Activated CD8-positive, alpha-beta T cell treated with anti-CD3 and anti-CD28 coated beads for 36 hours (primary cell): ENCODE data around the gene AUTS2. TPM values are rescaled to one million over a fixed set of nuclear protein-coding genes. Genes with fewer than 3 reads are reported as not detected.

Experiments
- ATAC-seq: fragments of 200-7000 bp; cut with Tn5 transposase; one replicate; pipeline ENCODE4 v1.10.0; 2021; ENCODE audit warnings: mild to moderate bottlenecking, moderate library complexity
- CTCF ChIA-PET: fragments of 350-600 bp; sonication (Branson Sonifier 250); formaldehyde crosslinking; loops from one replicate; lab custom pipeline; 2021; ENCODE audit warnings: antibody characterized with exemption; lab: Charles Lee
- POLR2A ChIA-PET: fragments of 350-600 bp; sonication (Branson Sonifier 250); formaldehyde crosslinking; loops from one replicate; lab custom pipeline; 2021; ENCODE audit warnings: antibody characterized with exemption; lab: Charles Lee
- DNase-seq: peaks from one replicate; pipeline ENCODE4 v3.0.0-alpha.2; 2020
- H3K27ac Mint-ChIP-seq: one replicate; pipeline ENCODE4 v1.8.0; 2021; ENCODE audit warnings: mild to moderate bottlenecking, mixed read lengths
- H3K27me3 Mint-ChIP-seq: one replicate; pipeline ENCODE4 v1.8.0; 2021; ENCODE audit warnings: mixed read lengths
- H3K36me3 Mint-ChIP-seq: one replicate; pipeline ENCODE4 v1.8.0; 2021; ENCODE audit warnings: low read depth, mixed read lengths
- H3K4me1 Mint-ChIP-seq: one replicate; pipeline ENCODE4 v1.8.0; 2021; ENCODE audit warnings: low read depth, mixed read lengths
- H3K4me3 Mint-ChIP-seq: one replicate; pipeline ENCODE4 v1.8.0; 2021; ENCODE audit warnings: mild to moderate bottlenecking, moderate library complexity, mixed read lengths
- H3K9me3 Mint-ChIP-seq: one replicate; pipeline ENCODE4 v1.8.0; 2021; ENCODE audit warnings: mixed read lengths
- intact Hi-C: fragments of 100-400 bp; cut with micrococcal nuclease; formaldehyde crosslinking; loops from one replicate; pipeline ENCODE4 v1.10.0; 2022
- total RNA-seq, 2 experiments: library from RNA; stranded (reverse); gene quantifications; one replicate each; pipeline ENCODE4 v1.2.3, GENCODE V29; 2021
- TF ChIP-seq, protein P1 (sequence below): fragments of 200-600 bp; IDR thresholded peaks from one replicate; pipeline ENCODE4 v1.8.0; 2022; ENCODE audit warnings: antibody characterized with exemption, mild to moderate bottlenecking

AUTS2 gene
- total RNA-seq, 2 experiments from 2014 or later, result 3.1 to 3.3 TPM

DNA sequence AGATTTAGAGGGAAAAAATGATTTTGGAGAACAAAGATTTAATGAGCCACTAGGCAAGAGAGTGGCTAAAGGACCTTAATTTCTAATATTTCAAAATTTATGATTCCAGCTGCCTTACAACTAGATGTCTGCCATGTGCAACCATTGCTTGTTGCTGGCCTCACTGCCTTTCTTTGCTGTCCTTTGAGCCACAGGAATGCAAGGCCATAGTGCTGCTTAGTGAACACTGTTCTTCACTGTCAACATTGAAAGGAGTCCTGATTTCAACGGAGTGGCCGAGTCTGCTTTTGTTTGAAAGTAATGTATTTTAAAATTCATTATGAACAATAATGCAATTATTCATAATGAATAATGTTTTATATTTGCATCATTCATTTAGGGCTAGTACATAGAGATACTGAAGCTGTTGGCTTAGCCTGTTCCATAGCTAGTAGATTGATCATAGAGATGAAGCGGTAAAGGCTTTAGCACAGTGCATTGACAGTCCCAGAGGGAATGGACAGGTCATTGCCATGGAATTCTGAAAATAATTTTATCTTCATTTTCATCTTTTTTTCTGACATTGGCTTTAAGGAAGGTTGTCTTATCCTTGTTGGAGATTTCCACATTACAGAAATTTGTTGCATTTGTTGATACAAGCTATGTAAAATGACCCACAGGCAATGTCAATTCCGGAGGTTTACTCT, 544.1 kb downstream of the AUTS2 start:
- Mint-ChIP-seq H3K9me3 (no peaks in the 10 kb centered on the region), H3K27me3 (peaks cover 2% of the 10 kb centered on the region), H3K27ac (no peak overlapping the region), H3K36me3 (no peaks in the 10 kb centered on the region), H3K4me1 (no peaks in the 10 kb centered on the region), H3K4me3 (no peak overlapping the region)
- ChIA-PET CTCF (no interaction called here), POLR2A (no interaction called here)
- intact Hi-C loops, result no loop called here
- TF ChIP-seq, protein P1, sequence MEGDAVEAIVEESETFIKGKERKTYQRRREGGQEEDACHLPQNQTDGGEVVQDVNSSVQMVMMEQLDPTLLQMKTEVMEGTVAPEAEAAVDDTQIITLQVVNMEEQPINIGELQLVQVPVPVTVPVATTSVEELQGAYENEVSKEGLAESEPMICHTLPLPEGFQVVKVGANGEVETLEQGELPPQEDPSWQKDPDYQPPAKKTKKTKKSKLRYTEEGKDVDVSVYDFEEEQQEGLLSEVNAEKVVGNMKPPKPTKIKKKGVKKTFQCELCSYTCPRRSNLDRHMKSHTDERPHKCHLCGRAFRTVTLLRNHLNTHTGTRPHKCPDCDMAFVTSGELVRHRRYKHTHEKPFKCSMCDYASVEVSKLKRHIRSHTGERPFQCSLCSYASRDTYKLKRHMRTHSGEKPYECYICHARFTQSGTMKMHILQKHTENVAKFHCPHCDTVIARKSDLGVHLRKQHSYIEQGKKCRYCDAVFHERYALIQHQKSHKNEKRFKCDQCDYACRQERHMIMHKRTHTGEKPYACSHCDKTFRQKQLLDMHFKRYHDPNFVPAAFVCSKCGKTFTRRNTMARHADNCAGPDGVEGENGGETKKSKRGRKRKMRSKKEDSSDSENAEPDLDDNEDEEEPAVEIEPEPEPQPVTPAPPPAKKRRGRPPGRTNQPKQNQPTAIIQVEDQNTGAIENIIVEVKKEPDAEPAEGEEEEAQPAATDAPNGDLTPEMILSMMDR, result no peak
- ATAC-seq (no peak), DNase-seq (no peak)

DNA sequence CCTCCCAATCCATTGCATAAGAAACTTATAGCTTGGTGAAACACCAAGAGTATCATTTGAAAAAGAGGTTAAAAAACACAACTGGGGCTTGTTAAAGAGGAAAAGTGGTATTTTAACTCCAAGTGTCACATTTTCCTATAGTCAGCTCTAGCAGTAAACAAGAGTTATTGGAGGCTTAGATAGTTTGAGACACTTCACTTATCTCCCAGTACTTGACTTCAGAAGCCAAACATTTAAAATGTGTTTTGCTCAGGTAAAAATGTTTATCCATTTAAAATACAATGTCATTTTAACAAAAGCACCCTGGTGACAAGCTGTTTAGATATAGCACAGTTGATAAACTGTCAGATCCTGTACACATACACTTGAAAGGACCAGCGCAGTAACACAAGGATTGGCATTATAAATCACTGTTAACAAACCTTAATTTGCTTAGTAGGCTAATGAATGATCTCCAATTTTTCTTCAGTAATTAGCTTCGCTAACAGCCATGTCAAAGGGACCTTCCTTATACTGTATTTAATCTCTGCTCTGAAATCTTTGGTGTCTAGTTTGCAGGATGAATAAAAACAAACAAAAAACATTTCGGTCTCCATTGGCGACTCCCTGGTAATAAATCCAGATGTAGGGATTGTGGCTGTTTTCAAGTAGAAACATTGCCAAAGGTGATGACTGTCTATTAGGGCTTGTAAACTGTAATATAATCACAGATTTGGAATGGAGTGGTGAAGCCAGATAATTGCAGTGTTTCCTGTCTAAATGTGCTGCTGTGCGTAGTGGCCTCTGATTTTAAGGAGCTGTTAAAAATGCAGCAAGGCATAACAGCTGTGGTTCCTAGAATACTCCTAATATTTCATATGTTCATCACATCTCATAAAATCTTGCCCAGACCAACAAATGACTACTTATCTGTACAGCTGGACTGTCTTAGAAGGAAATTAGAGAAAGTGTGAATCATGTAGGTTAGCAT, 545.1 kb downstream of the AUTS2 start:
- ATAC-seq, result no peak
- CTCF ChIA-PET, result no interaction called here

DNA sequence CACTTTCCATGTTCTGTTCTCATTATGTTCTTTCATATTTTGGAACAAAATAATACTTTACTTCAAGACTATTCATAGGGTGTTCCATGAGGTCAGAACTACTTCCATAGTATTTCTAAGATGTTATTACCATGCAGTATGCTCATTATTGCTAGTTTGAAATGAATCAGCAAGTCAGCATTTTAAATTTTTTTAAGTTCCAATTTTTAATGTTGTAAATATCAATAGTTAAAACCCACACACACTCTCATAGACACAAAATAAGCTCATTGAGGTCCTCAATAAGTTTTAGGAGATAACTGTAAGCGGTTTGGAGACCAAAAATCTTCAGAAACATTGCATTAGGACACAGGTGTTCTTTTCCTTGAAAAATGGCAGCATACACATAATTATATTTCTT, 550.7 kb downstream of the AUTS2 start:
- CTCF ChIA-PET, result no interaction called here

More for the DNA sequence above, 545.1 kb downstream of the AUTS2 start:
- Mint-ChIP-seq H3K27me3 (peaks cover 2% of the 10 kb centered on the region), H3K27ac (no peak overlapping the region), H3K36me3 (no peaks in the 10 kb centered on the region), H3K4me1 (no peaks in the 10 kb centered on the region), H3K9me3 (no peaks in the 10 kb centered on the region), H3K4me3 (no peak overlapping the region)
- intact Hi-C loops, result no loop called here
- TF ChIP-seq, protein P1, result no peak
- POLR2A ChIA-PET, result interaction anchor here (0.6 kb wide), 1 partner anchor 199 kb away, joined by 3 read pairs; no protein-coding TSS in a partner anchor
- DNase-seq, result no peak

DNA sequence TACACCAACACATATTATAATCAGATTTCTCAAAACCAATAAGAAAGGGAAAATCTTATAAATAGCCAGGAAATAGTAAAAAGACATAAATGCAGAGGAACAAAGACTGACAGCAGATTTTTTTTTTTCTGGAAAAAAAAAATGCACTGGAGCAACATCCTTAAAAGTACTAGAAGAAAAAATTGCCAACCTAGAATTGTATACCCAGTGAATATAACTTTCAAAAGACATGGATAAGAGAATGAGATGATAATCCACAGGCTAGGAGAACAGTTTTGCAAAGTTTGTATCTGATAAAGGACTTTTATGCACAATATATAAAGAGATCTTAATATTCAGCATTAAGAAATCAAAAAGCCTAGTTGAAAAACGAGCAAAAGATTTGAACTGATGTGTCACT, 554.0 kb downstream of the AUTS2 start:
- H3K27ac Mint-ChIP-seq, result no peak overlapping the region
- H3K9me3 Mint-ChIP-seq, result peaks cover 7% of the 10 kb centered on the region
- ChIA-PET POLR2A (no interaction called here), CTCF (no interaction called here)
- peaks cover 1% of the 10 kb centered on the region for H3K27me3 Mint-ChIP-seq
- DNase-seq (no peak), ATAC-seq (no peak)
- H3K4me3 Mint-ChIP-seq, result no peak overlapping the region
- TF ChIP-seq, protein P1, result no peak
- intact Hi-C loops, result no loop called here
- H3K36me3 Mint-ChIP-seq, result no peaks in the 10 kb centered on the region
- no peaks in the 10 kb centered on the region for H3K4me1 Mint-ChIP-seq

More for the DNA sequence above, 550.7 kb downstream of the AUTS2 start:
- TF ChIP-seq, protein P1, result no peak
- Mint-ChIP-seq H3K9me3 (peaks cover 7% of the 10 kb centered on the region), H3K4me3 (no peak overlapping the region), H3K36me3 (no peaks in the 10 kb centered on the region), H3K27me3 (peaks cover 2% of the 10 kb centered on the region), H3K27ac (no peak overlapping the region), H3K4me1 (no peaks in the 10 kb centered on the region)
- no peak for ATAC-seq
- POLR2A ChIA-PET, result no interaction called here
- intact Hi-C loops, result no loop called here
- no peak for DNase-seq

DNA sequence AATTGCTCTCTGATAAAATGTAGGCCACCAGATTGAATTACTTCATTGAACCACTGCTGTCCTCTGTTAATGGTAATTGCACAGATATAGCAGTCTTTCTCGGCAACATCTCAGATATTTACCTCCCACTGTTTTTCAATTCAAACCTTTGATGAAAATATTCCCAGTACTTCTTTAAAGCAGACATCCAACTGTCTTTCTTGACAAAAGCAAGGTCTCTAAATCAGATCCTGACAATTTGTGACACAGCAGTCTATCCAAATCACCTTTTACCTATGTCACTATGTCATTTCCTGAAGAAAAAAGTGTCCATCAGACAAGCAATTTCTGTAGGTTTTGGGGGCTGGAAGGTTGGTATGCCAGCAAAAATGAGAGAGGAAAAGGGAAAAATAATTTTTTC, 555.7 kb downstream of the AUTS2 start:
- H3K36me3 Mint-ChIP-seq, result no peaks in the 10 kb centered on the region
- peaks cover 1% of the 10 kb centered on the region for H3K27me3 Mint-ChIP-seq
- TF ChIP-seq, protein P1, result no peak
- no peak overlapping the region for H3K27ac Mint-ChIP-seq
- H3K4me3 Mint-ChIP-seq, result no peak overlapping the region
- H3K9me3 Mint-ChIP-seq, result peaks cover 7% of the 10 kb centered on the region
- no peaks in the 10 kb centered on the region for H3K4me1 Mint-ChIP-seq
- ATAC-seq, result no peak
- no peak for DNase-seq
- intact Hi-C loops, result no loop called here
- CTCF ChIA-PET, result no interaction called here
- POLR2A ChIA-PET, result no interaction called here
